OCI-LY1 (cell line): ENCODE data around the gene MACROD2.

Experiments used
- EZH2 ChIP-seq: fragments of 200-600 bp; sonication (generic), shearing (Covaris generic); IDR thresholded peaks from 2 replicates; pipeline ENCODE4 v1.8.0; 2017; ENCODE audit warnings: borderline replicate concordance, mixed run types, mild to moderate bottlenecking, antibody characterized with exemption, low read length, moderate library complexity, mixed read lengths
- TF ChIP-seq, protein P1 (sequence below): fragments of 200-600 bp; sonication (generic), shearing (Covaris generic); IDR thresholded peaks from 2 replicates; pipeline ENCODE4 v1.5.1; 2017; ENCODE audit warnings: mild to moderate bottlenecking, antibody characterized with exemption, low read length, moderate library complexity, mixed read lengths

- TF ChIP-seq, protein P1, sequence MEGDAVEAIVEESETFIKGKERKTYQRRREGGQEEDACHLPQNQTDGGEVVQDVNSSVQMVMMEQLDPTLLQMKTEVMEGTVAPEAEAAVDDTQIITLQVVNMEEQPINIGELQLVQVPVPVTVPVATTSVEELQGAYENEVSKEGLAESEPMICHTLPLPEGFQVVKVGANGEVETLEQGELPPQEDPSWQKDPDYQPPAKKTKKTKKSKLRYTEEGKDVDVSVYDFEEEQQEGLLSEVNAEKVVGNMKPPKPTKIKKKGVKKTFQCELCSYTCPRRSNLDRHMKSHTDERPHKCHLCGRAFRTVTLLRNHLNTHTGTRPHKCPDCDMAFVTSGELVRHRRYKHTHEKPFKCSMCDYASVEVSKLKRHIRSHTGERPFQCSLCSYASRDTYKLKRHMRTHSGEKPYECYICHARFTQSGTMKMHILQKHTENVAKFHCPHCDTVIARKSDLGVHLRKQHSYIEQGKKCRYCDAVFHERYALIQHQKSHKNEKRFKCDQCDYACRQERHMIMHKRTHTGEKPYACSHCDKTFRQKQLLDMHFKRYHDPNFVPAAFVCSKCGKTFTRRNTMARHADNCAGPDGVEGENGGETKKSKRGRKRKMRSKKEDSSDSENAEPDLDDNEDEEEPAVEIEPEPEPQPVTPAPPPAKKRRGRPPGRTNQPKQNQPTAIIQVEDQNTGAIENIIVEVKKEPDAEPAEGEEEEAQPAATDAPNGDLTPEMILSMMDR = no peak
- no peak for TF ChIP-seq EZH2
Measured at GRCh38 chr20:13960119-13960518, 35.2 kb upstream of the MACROD2 start.
